Activated gamma-delta T cell treated with Interleukin-2 at 50 U/mL for 16 hours (primary cell): ENCODE data around the gene MPV17.
A peak's percentile ranks its signal among the peaks of the same experiment; 100 is the strongest.
"Not testable (repeated sequence)": the region's sequence is repeated elsewhere in the genome, so short reads cannot be mapped to it uniquely, and the experiment has no call there.

ENCODE experiments used
- DNase-seq: peaks from one replicate; pipeline ENCODE4 v3.0.0-alpha.2; 2020

MPV17 gene

GRCh38 chr2:27296481-27296880 is 26.4 kb downstream of the MPV17 start:
- no peak for DNase-seq

GRCh38 chr2:27294928-27295327 is 28.0 kb downstream of the MPV17 start:
- DNase-seq: no peak

GRCh38 chr2:27291865-27292264 is 31.0 kb downstream of the MPV17 start:
- DNase-seq: no peak

- DNase-seq: no peak
Observed at GRCh38 chr2:27290549-27290948, 32.3 kb downstream of the MPV17 start.

- DNase-seq: no peak
Observed at GRCh38 chr2:27288610-27289009, 34.3 kb downstream of the MPV17 start.

GRCh38 chr2:27285481-27285880 is 37.4 kb downstream of the MPV17 start:
- no peak for DNase-seq

- no peak for DNase-seq
Observed at GRCh38 chr2:27284996-27285395, 37.9 kb downstream of the MPV17 start.

GRCh38 chr2:27282892-27283291 is 40.0 kb downstream of the MPV17 start:
- no peak for DNase-seq

- no peak for DNase-seq
Observed at GRCh38 chr2:27281855-27282559, 40.9 kb downstream of the MPV17 start, which contains the start of gene TRIM54. Gene TRIM54, plus strand, starts transcription at chr2:27282429. Its CDS starts 303 bp downstream, at chr2:27282732.

- DNase-seq: no peak
Observed at GRCh38 chr2:27281442-27281841, 41.5 kb downstream of the MPV17 start.

- DNase-seq: no peak
Observed at GRCh38 chr2:27280826-27281225, 42.1 kb downstream of the MPV17 start.

- no peak for DNase-seq
Observed at GRCh38 chr2:27278010-27278409, 44.9 kb downstream of the MPV17 start.

- DNase-seq: no peak
Observed at GRCh38 chr2:27275211-27276150, 47.4 kb downstream of the MPV17 start, which contains the start of gene DNAJC5G. Gene DNAJC5G, plus strand, starts transcription at chr2:27275433. Its CDS starts 1,296 bp downstream, at chr2:27276729.

- not testable (repeated sequence) for DNase-seq
Observed at GRCh38 chr2:27272537-27273522, 50.1 kb downstream of the MPV17 start.

- no peak for DNase-seq
Observed at GRCh38 chr2:27271631-27272340, 51.1 kb downstream of the MPV17 start.

GRCh38 chr2:27270670-27271069 is 52.2 kb downstream of the MPV17 start:
- DNase-seq: no peak

- no peak for DNase-seq
Observed at GRCh38 chr2:27270131-27270530, 52.8 kb downstream of the MPV17 start.

GRCh38 chr2:27268296-27268695 is 54.6 kb downstream of the MPV17 start:
- not testable (repeated sequence) for DNase-seq

GRCh38 chr2:27265536-27265870 is 57.4 kb downstream of the MPV17 start:
- DNase-seq: no peak

GRCh38 chr2:27264753-27265535 is 58.0 kb downstream of the MPV17 start:
- peak; percentile 45 for DNase-seq

GRCh38 chr2:27264253-27264752 is 58.6 kb downstream of the MPV17 start:
- DNase-seq: no peak
